Umbilical cord (tissue), 2 donors: ENCODE data around the gene EAF1. TPM values are rescaled to one million over a fixed set of nuclear protein-coding genes. Genes with fewer than 3 reads are reported as not detected.
"Not testable (repeated sequence)": the region's sequence is repeated elsewhere in the genome, so short reads cannot be mapped to it uniquely, and the experiment has no call there.

Experiments
- DNase-seq: peaks from one replicate; pipeline ENCODE4 v3.0.0-alpha.2; 2015; ENCODE audit warnings: low spot score
- total RNA-seq: library from RNA; depleted of rRNA; stranded (reverse); fragments of >200 nt; gene quantifications from one replicate; pipeline ENCODE4 v1.2.3, GENCODE V29; 2014; ENCODE audit warnings: low replicate concordance; ENCODE audit not compliant: insufficient read depth

Gene EAF1
- total RNA-seq, 1 donor from 2014 or later = 9.4 TPM

DNA sequence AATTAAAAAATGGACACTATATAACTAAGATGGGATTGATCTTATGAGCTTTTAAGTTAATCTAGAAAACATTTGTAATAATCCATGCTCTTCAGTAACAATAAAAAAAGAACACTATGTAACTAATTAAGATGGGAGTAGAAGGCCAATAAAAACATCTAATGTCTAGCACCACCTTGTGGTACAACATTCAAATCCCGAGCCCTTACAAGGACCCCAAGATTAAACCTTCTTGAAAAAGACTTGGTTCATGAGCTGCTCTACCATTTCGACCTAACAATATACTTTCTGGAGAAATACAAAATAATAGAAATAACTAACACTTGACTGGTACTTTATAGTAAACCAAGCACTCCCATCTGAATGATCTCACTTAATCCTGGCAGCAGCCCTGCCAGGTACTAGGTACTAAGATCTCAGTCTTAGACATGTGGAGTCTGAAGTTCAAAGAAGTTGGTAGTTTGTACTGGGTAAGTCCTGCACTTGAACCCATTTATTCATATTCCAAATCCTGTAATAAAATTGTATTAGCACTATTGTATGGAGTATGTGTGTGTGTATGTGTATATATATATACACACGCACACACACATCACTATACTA, 21.8 kb upstream of the EAF1 start:
- DNase-seq = peak; percentile 54

- DNase-seq = no peak
These were observed 18.2 kb upstream of the EAF1 start for GRCh38 chr3:15409239-15409638.

DNA sequence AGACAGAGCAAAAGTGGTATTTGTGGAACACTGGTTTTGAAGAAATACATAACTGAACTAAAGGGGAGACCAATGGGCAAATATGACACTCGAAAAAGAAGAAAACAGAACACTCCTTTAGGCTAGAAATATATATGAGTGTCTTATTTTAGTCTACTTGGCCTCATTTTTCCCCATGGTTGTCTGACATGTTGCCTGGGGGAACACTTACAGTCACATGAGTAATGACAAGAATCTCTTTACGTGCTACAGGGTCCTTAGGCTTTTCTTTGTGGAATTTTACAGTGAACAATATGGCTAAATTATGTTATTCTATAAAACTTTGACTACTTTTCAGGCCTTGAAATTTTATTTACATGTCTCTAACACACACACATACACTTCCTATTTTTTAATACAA, 17.6 kb upstream of the EAF1 start:
- DNase-seq = no peak

GRCh38 chr3:15410966-15411365, 16.4 kb upstream of the EAF1 start:
- not testable (repeated sequence) for DNase-seq

- no peak for DNase-seq
These were observed 6.5 kb upstream of the EAF1 start for GRCh38 chr3:15420871-15421270.

DNA sequence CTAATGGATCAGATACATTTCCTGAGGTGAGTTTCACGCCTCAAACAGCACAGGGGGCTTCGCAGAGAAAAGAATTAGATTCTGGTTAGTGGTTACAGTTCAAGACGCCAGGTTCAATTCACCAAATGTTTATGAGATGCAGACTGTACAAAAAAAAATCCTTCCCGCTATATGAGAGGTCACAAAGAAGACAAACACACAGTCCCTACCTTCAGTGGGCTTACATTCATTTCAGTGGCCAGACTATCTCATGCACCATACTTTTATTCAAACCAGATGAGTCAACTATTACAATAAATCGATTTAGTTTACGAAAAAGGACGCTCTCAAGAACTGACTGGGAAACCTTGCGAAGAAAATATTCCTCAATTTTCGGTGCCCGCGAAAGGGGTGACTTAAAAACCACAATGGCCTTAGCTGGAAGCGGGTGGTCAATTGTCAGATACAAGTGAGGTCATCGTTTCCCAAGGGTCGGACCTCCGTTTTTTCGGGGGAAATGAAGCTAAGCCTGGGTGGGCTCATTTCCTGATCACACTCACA, 749 bp upstream of the EAF1 start:
- DNase-seq = no peak

- DNase-seq = peak; percentile 1
These were observed 583 bp downstream of the EAF1 start for GRCh38 chr3:15427981-15428380.

DNA sequence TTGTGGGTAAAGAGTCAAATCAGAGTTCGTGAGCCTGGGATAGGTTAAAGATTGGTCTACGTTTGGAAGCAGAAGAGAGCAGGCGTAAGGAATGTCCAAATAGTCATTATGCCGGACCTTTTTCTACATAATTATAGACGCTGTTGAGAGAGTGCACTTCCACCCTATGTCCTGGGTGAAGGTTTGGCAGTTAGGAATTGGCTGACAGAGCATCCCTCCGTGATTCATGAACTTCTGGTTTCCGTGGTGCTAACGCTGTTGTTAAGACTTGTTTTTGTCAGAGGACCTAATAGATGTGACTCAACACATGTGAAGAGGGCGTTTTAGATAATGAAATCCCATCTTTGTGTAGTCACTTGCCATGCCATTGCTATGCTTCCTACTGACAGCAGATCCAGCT, 1.1 kb downstream of the EAF1 start:
- DNase-seq = no peak

GRCh38 chr3:15429080-15429479, 1.7 kb downstream of the EAF1 start:
- no peak for DNase-seq

GRCh38 chr3:15430624-15431023, 3.2 kb downstream of the EAF1 start:
- no peak for DNase-seq

GRCh38 chr3:15431256-15431837, 3.9 kb downstream of the EAF1 start:
- DNase-seq = no peak

- DNase-seq = no peak
These were observed 6.1 kb downstream of the EAF1 start for GRCh38 chr3:15433531-15433930.

- DNase-seq = no peak
These were observed 7.4 kb downstream of the EAF1 start for GRCh38 chr3:15434756-15435155.

DNA sequence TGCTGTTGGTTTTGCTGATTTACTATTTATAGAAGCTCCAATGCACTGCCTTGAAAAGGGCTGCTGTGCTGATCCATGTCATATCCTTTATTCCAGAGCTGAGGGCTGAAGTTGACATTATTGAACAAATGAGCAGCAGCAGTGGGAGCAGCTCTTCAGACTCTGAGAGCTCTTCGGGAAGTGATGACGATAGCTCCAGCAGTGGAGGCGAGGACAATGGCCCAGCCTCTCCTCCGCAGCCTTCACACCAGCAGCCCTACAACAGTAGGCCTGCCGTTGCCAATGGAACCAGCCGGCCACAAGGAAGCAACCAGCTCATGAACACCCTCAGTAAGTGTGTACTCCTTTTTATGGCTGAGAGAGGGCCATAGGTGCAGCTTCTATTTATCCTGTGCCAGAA, 8.8 kb downstream of the EAF1 start:
- DNase-seq = no peak

DNA sequence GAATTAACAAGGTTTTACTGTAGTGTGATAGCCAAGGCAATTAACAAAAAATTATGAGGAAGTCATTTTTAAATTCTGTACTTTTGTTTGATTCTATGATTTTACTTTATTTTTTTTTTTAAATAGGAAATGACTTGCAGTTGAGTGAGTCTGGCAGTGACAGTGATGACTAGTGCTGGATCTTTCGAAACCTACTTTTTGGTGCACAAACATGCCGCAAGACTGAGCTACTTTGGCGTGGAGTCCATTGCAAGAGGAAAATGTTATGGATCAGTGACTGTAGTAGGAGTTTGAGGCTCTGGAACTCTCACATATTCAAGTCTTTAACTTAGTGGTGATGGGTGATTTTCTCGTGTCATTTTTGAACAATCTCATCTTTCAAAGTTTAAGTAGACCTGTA, 11.6 kb downstream of the EAF1 start:
- DNase-seq = no peak

DNA sequence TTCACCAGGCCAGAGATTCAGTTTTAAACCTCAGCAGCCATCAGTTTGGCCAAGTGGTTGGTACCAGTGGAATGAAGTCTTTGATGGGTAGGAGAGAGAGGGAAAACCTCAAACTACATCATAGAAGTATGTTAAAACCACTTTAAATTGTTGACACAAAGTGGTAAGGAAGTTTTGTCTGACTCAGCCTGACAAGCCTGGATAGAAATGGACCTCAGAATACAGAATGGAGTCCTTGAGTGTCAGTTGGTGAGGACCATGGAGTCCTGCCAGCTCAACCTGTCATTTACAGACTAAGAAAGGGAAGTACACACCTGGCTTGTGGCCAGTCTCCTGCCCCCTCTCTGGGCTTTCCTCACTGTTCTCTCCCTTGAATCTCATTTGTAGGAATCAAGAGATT, 12.1 kb downstream of the EAF1 start:
- DNase-seq = no peak

DNA sequence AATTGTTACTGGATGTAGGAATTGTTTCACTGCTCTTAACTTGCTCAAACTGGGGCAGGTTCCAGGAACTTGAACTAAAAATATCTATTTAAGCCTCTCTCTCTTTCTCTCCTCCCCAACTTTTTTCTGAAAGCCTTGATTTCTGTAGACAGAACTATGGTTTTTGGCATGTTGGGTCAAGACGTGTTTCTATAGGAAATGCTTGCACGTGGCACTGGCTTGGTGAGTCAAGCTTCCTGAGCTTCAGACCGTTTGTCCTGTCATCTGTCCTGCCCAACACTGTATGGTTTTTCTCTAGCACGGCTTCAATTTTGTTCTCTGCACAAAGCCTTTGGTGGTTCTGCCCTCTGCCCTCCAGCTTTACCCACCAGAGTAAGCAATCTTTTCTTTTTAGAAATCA, 13.5 kb downstream of the EAF1 start:
- DNase-seq = no peak

DNA sequence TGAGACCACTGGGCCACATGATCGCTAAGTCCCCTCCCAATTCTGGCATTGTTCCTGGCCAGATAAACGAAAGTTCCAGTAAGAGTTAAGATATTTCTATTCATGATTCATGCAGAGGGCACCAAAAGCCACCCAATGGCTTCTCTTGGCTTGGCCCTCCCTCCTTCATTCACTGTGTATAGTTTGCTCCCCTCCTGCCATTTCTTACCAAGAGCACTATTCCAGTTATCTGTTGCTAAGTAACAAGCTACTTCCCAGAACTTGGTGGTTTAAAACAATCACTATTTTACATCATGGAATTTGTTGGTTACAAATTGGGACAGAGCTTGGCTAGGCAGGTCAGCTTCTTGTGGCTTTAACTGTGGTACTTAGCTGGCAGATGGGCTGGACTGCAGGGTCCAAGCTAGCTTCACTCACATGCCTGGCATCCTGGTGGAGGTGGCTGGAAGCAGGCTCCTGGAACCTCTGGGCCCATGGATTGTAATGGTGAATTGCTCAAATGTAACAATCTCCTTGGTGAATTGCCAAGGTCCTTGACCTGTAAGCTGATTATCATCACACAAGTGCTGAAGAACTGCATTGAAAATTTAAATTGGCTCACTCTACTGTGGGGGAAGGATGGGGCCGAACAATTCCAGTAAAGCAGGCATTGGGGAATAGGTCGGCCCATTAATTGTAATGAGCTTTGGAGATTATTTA, 16.6 kb downstream of the EAF1 start:
- no peak for DNase-seq

DNA sequence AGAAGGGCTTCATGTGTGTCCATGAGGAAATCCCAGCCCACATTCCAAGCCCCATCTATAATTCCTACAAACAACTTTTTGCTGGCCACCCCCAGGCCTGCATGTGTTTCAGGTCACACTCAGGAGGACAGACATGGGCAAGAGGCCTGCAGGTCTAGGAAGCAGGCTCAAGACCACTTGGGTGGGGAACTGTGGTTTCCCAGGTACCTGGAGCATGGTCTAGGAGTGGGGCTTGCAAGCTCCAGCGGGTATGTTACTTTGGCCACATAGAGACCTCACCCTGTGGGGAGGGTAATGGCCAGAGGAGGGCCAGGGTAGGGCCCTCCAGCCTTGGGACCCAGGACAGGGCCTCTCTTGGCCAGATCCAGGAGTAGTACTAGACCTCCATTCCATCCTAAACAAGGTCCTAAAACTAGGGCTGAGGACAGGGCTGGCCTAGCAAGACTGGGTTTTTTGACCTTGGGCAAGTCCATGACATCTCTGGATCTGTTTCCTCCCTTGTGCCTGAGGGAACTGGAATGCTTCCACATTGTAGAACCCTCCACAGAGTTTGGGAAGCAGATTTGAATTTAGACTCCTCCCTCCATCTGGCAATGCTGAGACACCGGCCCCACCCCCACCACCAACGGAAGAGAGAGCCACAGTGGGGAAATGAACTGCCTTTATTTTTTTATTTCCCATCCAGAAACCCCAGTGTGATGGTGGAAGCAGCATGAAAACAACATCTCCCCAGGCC, 22.3 kb downstream of the EAF1 start:
- DNase-seq = no peak

GRCh38 chr3:15450438-15451215, 23.2 kb downstream of the EAF1 start:
- DNase-seq = no peak
